ENCODE data around the gene POLN.

The POLN gene

GRCh38 chr4:2085496-2085901 is 156.4 kb downstream of the POLN start:
- H3K9ac ChIP-seq (ENCODE audit: low read length): no peak overlapping the region

GRCh38 chr4:2084316-2084715 is 157.6 kb downstream of the POLN start:
- Histone ChIP-seq H3K27me3 (ENCODE audit: control insufficient read depth in 1 of 2, insufficient read depth in 2 of 2, low read length in 2 of 2) (no peaks in the 10 kb centered on the region), H3K4me1 (ENCODE audit: insufficient read depth, low read length) (no peaks in the 10 kb centered on the region), H3K36me3 (ENCODE audit: insufficient read depth, low read length) (no peaks in the 10 kb centered on the region), H3K9me3 (ENCODE audit: low read length) (no peaks in the 10 kb centered on the region), H3K9ac (ENCODE audit: low read length) (no peak overlapping the region), H3K27ac (ENCODE audit: low read depth, low read length) (no peak overlapping the region), H3K4me3 (ENCODE audit: low read depth in 1 of 2, low read length in 2 of 2) (no peak overlapping the region)

More at GRCh38 chr4:2085496-2085901, 156.4 kb downstream of the POLN start:
- no peaks in the 10 kb centered on the region for H3K27me3 ChIP-seq (ENCODE audit: control insufficient read depth in 1 of 2, insufficient read depth in 2 of 2, low read length in 2 of 2)
- no peak overlapping the region for H3K27ac ChIP-seq (ENCODE audit: low read depth, low read length)
- no peak overlapping the region for H3K4me3 ChIP-seq (ENCODE audit: low read depth in 1 of 2, low read length in 2 of 2)
- no peaks in the 10 kb centered on the region for H3K36me3 ChIP-seq (ENCODE audit: insufficient read depth, low read length)
- H3K9me3 ChIP-seq (ENCODE audit: low read length): no peaks in the 10 kb centered on the region
- H3K4me1 ChIP-seq (ENCODE audit: insufficient read depth, low read length): no peaks in the 10 kb centered on the region

- Histone ChIP-seq H3K27me3 (ENCODE audit: control insufficient read depth in 1 of 2, insufficient read depth in 2 of 2, low read length in 2 of 2) (no peaks in the 10 kb centered on the region), H3K27ac (ENCODE audit: low read depth, low read length) (no peak overlapping the region), H3K4me3 (ENCODE audit: low read depth in 1 of 2, low read length in 2 of 2) (no peak overlapping the region), H3K36me3 (ENCODE audit: insufficient read depth, low read length) (no peaks in the 10 kb centered on the region), H3K9ac (ENCODE audit: low read length) (no peak overlapping the region), H3K9me3 (ENCODE audit: low read length) (no peaks in the 10 kb centered on the region), H3K4me1 (ENCODE audit: insufficient read depth, low read length) (no peaks in the 10 kb centered on the region)
These were observed 158.1 kb downstream of the POLN start for GRCh38 chr4:2083826-2084160.

GRCh38 chr4:2083116-2083825 is 158.7 kb downstream of the POLN start:
- no peaks in the 10 kb centered on the region for H3K36me3 ChIP-seq (ENCODE audit: insufficient read depth, low read length)
- no peak overlapping the region for H3K9ac ChIP-seq (ENCODE audit: low read length)
- H3K4me1 ChIP-seq (ENCODE audit: insufficient read depth, low read length): no peaks in the 10 kb centered on the region
- H3K4me3 ChIP-seq (ENCODE audit: low read depth in 1 of 2, low read length in 2 of 2): no peak overlapping the region
- H3K9me3 ChIP-seq (ENCODE audit: low read length): no peaks in the 10 kb centered on the region
- no peak overlapping the region for H3K27ac ChIP-seq (ENCODE audit: low read depth, low read length)
- no peaks in the 10 kb centered on the region for H3K27me3 ChIP-seq (ENCODE audit: control insufficient read depth in 1 of 2, insufficient read depth in 2 of 2, low read length in 2 of 2)

- Histone ChIP-seq H3K36me3 (ENCODE audit: insufficient read depth, low read length) (no peaks in the 10 kb centered on the region), H3K9me3 (ENCODE audit: low read length) (no peaks in the 10 kb centered on the region), H3K27ac (ENCODE audit: low read depth, low read length) (no peak overlapping the region), H3K9ac (ENCODE audit: low read length) (no peak overlapping the region), H3K4me1 (ENCODE audit: insufficient read depth, low read length) (no peaks in the 10 kb centered on the region), H3K27me3 (ENCODE audit: control insufficient read depth in 1 of 2, insufficient read depth in 2 of 2, low read length in 2 of 2) (no peaks in the 10 kb centered on the region), H3K4me3 (ENCODE audit: low read depth in 1 of 2, low read length in 2 of 2) (no peak overlapping the region)
These were observed 159.3 kb downstream of the POLN start for GRCh38 chr4:2082627-2083026.

- Histone ChIP-seq H3K9ac (ENCODE audit: low read length) (no peak overlapping the region), H3K9me3 (ENCODE audit: low read length) (no peaks in the 10 kb centered on the region), H3K4me3 (ENCODE audit: low read depth in 1 of 2, low read length in 2 of 2) (no peak overlapping the region)
These were observed 159.8 kb downstream of the POLN start for GRCh38 chr4:2082118-2082517.

GRCh38 chr4:2081540-2081939 is 160.4 kb downstream of the POLN start:
- Histone ChIP-seq H3K4me3 (ENCODE audit: low read depth in 1 of 2, low read length in 2 of 2) (no peak overlapping the region), H3K36me3 (ENCODE audit: insufficient read depth, low read length) (no peaks in the 10 kb centered on the region), H3K27ac (ENCODE audit: low read depth, low read length) (no peak overlapping the region), H3K27me3 (ENCODE audit: control insufficient read depth in 1 of 2, insufficient read depth in 2 of 2, low read length in 2 of 2) (no peaks in the 10 kb centered on the region), H3K9me3 (ENCODE audit: low read length) (no peaks in the 10 kb centered on the region), H3K9ac (ENCODE audit: low read length) (no peak overlapping the region), H3K4me1 (ENCODE audit: insufficient read depth, low read length) (no peaks in the 10 kb centered on the region)

More at GRCh38 chr4:2082118-2082517, 159.8 kb downstream of the POLN start:
- no peaks in the 10 kb centered on the region for H3K4me1 ChIP-seq (ENCODE audit: insufficient read depth, low read length)
- H3K36me3 ChIP-seq (ENCODE audit: insufficient read depth, low read length): no peaks in the 10 kb centered on the region
- H3K27me3 ChIP-seq (ENCODE audit: control insufficient read depth in 1 of 2, insufficient read depth in 2 of 2, low read length in 2 of 2): no peaks in the 10 kb centered on the region
- no peak overlapping the region for H3K27ac ChIP-seq (ENCODE audit: low read depth, low read length)

GRCh38 chr4:2080429-2081300 is 161.3 kb downstream of the POLN start:
- H3K4me1 ChIP-seq (ENCODE audit: insufficient read depth, low read length): no peaks in the 10 kb centered on the region
- H3K27ac ChIP-seq (ENCODE audit: low read depth, low read length): no peak overlapping the region
- no peak overlapping the region for H3K9ac ChIP-seq (ENCODE audit: low read length)
- no peaks in the 10 kb centered on the region for H3K36me3 ChIP-seq (ENCODE audit: insufficient read depth, low read length)
- H3K4me3 ChIP-seq (ENCODE audit: low read depth in 1 of 2, low read length in 2 of 2): no peak overlapping the region
- no peaks in the 10 kb centered on the region for H3K27me3 ChIP-seq (ENCODE audit: control insufficient read depth in 1 of 2, insufficient read depth in 2 of 2, low read length in 2 of 2)
- H3K9me3 ChIP-seq (ENCODE audit: low read length): no peaks in the 10 kb centered on the region

GRCh38 chr4:2079926-2080325 is 162.0 kb downstream of the POLN start:
- H3K4me3 ChIP-seq (ENCODE audit: low read depth in 1 of 2, low read length in 2 of 2): no peak overlapping the region
- no peak overlapping the region for H3K9ac ChIP-seq (ENCODE audit: low read length)
- no peak overlapping the region for H3K27ac ChIP-seq (ENCODE audit: low read depth, low read length)
- H3K4me1 ChIP-seq (ENCODE audit: insufficient read depth, low read length): no peaks in the 10 kb centered on the region
- no peaks in the 10 kb centered on the region for H3K9me3 ChIP-seq (ENCODE audit: low read length)
- no peaks in the 10 kb centered on the region for H3K27me3 ChIP-seq (ENCODE audit: control insufficient read depth in 1 of 2, insufficient read depth in 2 of 2, low read length in 2 of 2)
- H3K36me3 ChIP-seq (ENCODE audit: insufficient read depth, low read length): no peaks in the 10 kb centered on the region

- Histone ChIP-seq H3K9me3 (ENCODE audit: low read length) (no peaks in the 10 kb centered on the region), H3K4me3 (ENCODE audit: low read depth in 1 of 2, low read length in 2 of 2) (no peak overlapping the region), H3K27me3 (ENCODE audit: control insufficient read depth in 1 of 2, insufficient read depth in 2 of 2, low read length in 2 of 2) (no peaks in the 10 kb centered on the region), H3K4me1 (ENCODE audit: insufficient read depth, low read length) (no peaks in the 10 kb centered on the region), H3K27ac (ENCODE audit: low read depth, low read length) (no peak overlapping the region), H3K9ac (ENCODE audit: low read length) (no peak overlapping the region), H3K36me3 (ENCODE audit: insufficient read depth, low read length) (no peaks in the 10 kb centered on the region)
These were observed 162.9 kb downstream of the POLN start for GRCh38 chr4:2079006-2079405.

GRCh38 chr4:2078584-2078983 is 163.3 kb downstream of the POLN start:
- no peaks in the 10 kb centered on the region for H3K9me3 ChIP-seq (ENCODE audit: low read length)

More at GRCh38 chr4:2078584-2078983, 163.3 kb downstream of the POLN start:
- H3K27me3 ChIP-seq (ENCODE audit: control insufficient read depth in 1 of 2, insufficient read depth in 2 of 2, low read length in 2 of 2): no peaks in the 10 kb centered on the region
- H3K4me3 ChIP-seq (ENCODE audit: low read depth in 1 of 2, low read length in 2 of 2): no peak overlapping the region
- H3K36me3 ChIP-seq (ENCODE audit: insufficient read depth, low read length): no peaks in the 10 kb centered on the region
- no peak overlapping the region for H3K27ac ChIP-seq (ENCODE audit: low read depth, low read length)
- H3K4me1 ChIP-seq (ENCODE audit: insufficient read depth, low read length): no peaks in the 10 kb centered on the region
- no peak overlapping the region for H3K9ac ChIP-seq (ENCODE audit: low read length)

All from muscle layer of colon (tissue), 2 donors.